Keratinocyte (primary cell): ENCODE data around the gene RNF152. TPM values are rescaled to one million over a fixed set of nuclear protein-coding genes. Genes with fewer than 3 reads are reported as not detected.

Experiments used
- DNase-seq: peaks from one replicate; pipeline ENCODE4 v3.0.0-alpha.2; 2011; ENCODE audit warnings: low read depth, missing footprints, low spot score
- FAIRE-seq: peaks from 2 replicates; lab custom pipeline; 2011; peaks lifted over from hg19 to GRCh38; lab: Jason Lieb, UNC
- H2AFZ ChIP-seq: 2 replicates; pipeline ENCODE4 v1.6.0; 2012; ENCODE audit warnings: low read length, control low read depth, inconsistent platforms; ENCODE audit not compliant: control insufficient read depth
- H3K27ac ChIP-seq: 2 replicates; pipeline ENCODE4 v1.5.1; 2011; ENCODE audit warnings: low read length; ENCODE audit not compliant: control insufficient read depth, insufficient read depth
- H3K27me3 ChIP-seq: 3 replicates; pipeline ENCODE4 v1.6.0; 2011; ENCODE audit warnings: low read length; ENCODE audit not compliant: control insufficient read depth, insufficient read depth; ENCODE audit errors: extremely low read depth
- H3K36me3 ChIP-seq, 2 experiments: 2 replicates in 1 of 2; 3 replicates in 1 of 2; pipeline ENCODE4 v1.5.1; 2011; ENCODE audit warnings: low read length in 2 of 2, mild to moderate bottlenecking in 1 of 2; ENCODE audit not compliant: control insufficient read depth in 2 of 2, insufficient read depth in 2 of 2; ENCODE audit errors: extremely low read depth in 1 of 2
- H3K4me1 ChIP-seq: 3 replicates; pipeline ENCODE4 v1.5.1; 2011; ENCODE audit warnings: low read length; ENCODE audit not compliant: control insufficient read depth, insufficient read depth; ENCODE audit errors: extremely low read depth
- H3K4me2 ChIP-seq: 3 replicates; pipeline ENCODE4 v1.6.0; 2011; ENCODE audit warnings: low read depth, low read length; ENCODE audit not compliant: control insufficient read depth, insufficient read depth; ENCODE audit errors: extremely low read depth
- H3K4me3 ChIP-seq, 3 experiments: fragments of 200-600 bp in 1 of 3; sonication (generic) in 1 of 3; 2 replicates in 2 of 3; 3 replicates in 1 of 3; pipeline ENCODE4 v1.5.1; 2011 to 2016; ENCODE audit warnings: low read length in 3 of 3, mild to moderate bottlenecking in 3 of 3, control low read depth in 2 of 3, inconsistent platforms in 1 of 3, low read depth in 1 of 3, mixed read lengths in 1 of 3, mixed run types in 1 of 3, moderate library complexity in 1 of 3; ENCODE audit not compliant: control insufficient read depth in 2 of 3, insufficient read depth in 2 of 3; ENCODE audit errors: extremely low read depth in 1 of 3
- H3K79me2 ChIP-seq: 2 replicates; pipeline ENCODE4 v1.6.0; 2012; ENCODE audit warnings: low read length; ENCODE audit not compliant: control insufficient read depth, insufficient read depth
- H3K9ac ChIP-seq: 3 replicates; pipeline ENCODE4 v1.6.0; 2011; ENCODE audit warnings: low read length; ENCODE audit not compliant: control insufficient read depth, insufficient read depth; ENCODE audit errors: extremely low read depth
- H3K9me1 ChIP-seq: 3 replicates; pipeline ENCODE4 v1.6.0; 2011; ENCODE audit warnings: low read length; ENCODE audit not compliant: control insufficient read depth, insufficient read depth; ENCODE audit errors: extremely low read depth
- H3K9me3 ChIP-seq: 2 replicates; pipeline ENCODE4 v1.5.1; 2012; ENCODE audit warnings: low read depth, low read length; ENCODE audit not compliant: control insufficient read depth
- H4K20me1 ChIP-seq: 3 replicates; pipeline ENCODE4 v1.6.0; 2011; ENCODE audit warnings: low read length; ENCODE audit not compliant: control insufficient read depth, insufficient read depth; ENCODE audit errors: extremely low read depth
- CTCF ChIP-seq, 3 experiments: IDR thresholded peaks in 1 of 3; conservative IDR thresholded peaks in 1 of 3; optimal IDR thresholded peaks in 1 of 3; 2 replicates in 2 of 3; 3 replicates in 1 of 3; pipeline versions ENCODE3 to v1.5.1; 2011; ENCODE audit warnings: low read length in 3 of 3, mild to moderate bottlenecking in 3 of 3, moderate library complexity in 2 of 3, control low read depth in 1 of 3, inconsistent platforms in 1 of 3; ENCODE audit not compliant: insufficient read depth in 2 of 3; ENCODE audit errors: extremely low read depth in 1 of 3
- EZH2 ChIP-seq: IDR thresholded peaks from one replicate; pipeline ENCODE4 v1.6.1; 2012; ENCODE audit warnings: inconsistent platforms, mild to moderate bottlenecking, low read length, moderate library complexity
- dilution Hi-C: fragments of 300-500 bp; cut with MboI; formaldehyde crosslinking; loops from one replicate; pipeline ENCODE4 v1.7.0; 2020; ENCODE audit warnings: low sequenced_read_pairs; ENCODE audit not compliant: extremely low pct_ligation_motif_present
- polyA minus RNA-seq, 3 experiments: library from RNA; depleted of rRNA, polyadenylated mRNA; stranded (reverse); fragments of >200 nt; gene quantifications; 1 replicate in 1 of 3; 2 replicates in 1 of 3; 3 replicates in 1 of 3; pipeline ENCODE4 v1.2.3, GENCODE V29; 2011
- polyA plus RNA-seq, 5 experiments: library from polyadenylated mRNA; depleted of rRNA in 3 of 5; stranded (reverse) in 3 of 5; stranded (forward) in 1 of 5; unstranded in 1 of 5; fragments of >200 nt; gene quantifications; 1 replicate in 1 of 5; 2 replicates in 3 of 5; 3 replicates in 1 of 5; pipeline versions ENCODE4 v1.2.1 to v1.2.3, GENCODE V29; 2011 to 2012; ENCODE audit warnings: missing spikeins in 2 of 5, low read depth in 1 of 5, low replicate concordance in 1 of 5

RNF152 gene, protein sequence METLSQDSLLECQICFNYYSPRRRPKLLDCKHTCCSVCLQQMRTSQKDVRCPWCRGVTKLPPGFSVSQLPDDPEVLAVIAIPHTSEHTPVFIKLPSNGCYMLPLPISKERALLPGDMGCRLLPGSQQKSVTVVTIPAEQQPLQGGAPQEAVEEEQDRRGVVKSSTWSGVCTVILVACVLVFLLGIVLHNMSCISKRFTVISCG
- polyA plus RNA-seq (10.1 to 29.9 TPM (median 12.6 TPM) in 3 replicates), polyA minus RNA-seq (52.0 to 245 TPM (median 102 TPM) in 3 replicates)
- polyA plus RNA-seq (2011; ENCODE audit: low read depth): 6.9 TPM
- 11.0 and 11.8 TPM in 2 replicates for polyA plus RNA-seq (2011; cell fraction: cytosol; rRNA removed)
- 29.0 TPM in 2 replicates for polyA plus RNA-seq (2011; cell fraction: nucleus; rRNA removed)
- polyA plus RNA-seq (2012; ENCODE audit: low replicate concordance): 9.4 and 11.9 TPM in 2 replicates
- polyA minus RNA-seq (2011; cell fraction: cytosol; rRNA and poly(A)+ RNA removed): 75.4 TPM
- polyA minus RNA-seq (2011; cell fraction: nucleus; rRNA and poly(A)+ RNA removed): 104 and 146 TPM in 2 replicates

DNA sequence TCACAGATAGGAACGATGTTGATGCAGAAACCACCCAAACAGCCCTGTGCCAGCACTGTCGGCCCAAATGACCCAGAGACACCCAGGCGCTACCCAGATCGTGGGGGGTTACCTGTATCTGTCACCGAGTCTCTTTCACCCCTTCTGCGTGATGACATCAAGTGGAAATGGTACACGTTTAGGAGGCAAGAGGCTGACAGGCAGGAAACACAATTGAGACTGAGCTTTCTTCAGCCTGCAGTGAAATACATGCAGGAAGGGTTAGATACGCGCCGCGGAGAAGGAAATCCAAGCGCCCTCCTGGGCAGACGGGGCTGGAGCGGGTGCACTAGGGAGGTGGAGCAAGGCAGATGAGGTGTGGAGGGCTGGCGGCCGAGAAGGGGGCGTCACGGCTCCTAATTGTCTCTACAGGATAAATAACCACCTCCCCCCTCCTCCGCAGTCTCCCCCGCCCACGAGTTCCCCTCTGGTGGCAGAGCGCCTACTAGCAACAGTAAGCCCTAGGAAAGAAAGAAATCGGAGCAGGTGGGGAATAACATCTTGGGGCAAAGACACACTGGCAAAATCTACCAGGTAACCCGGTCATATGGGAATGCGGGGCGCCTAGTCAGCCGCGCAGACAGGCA is at the start of gene RNF152:
Gene RNF152, minus strand, starts transcription at position 325 of the 626 bp plus-strand sequence. CDS start 76,544 bp downstream, outside the sequence.
- FAIRE-seq (no peak), DNase-seq (no peak)
- Histone ChIP-seq H4K20me1 (peaks cover 4% of the 10 kb centered on the region), H3K9me3 (no peaks in the 10 kb centered on the region), H2AFZ (peak within 1 kb of the TSS; percentile 33), H3K4me1 (peaks cover 32% of the 10 kb centered on the region), H3K4me2 (peak within 1 kb of the TSS; percentile 94), H3K9ac (peak within 1 kb of the TSS; percentile 80), H3K9me1 (peaks cover 2% of the 10 kb centered on the region), H3K4me3 (peak within 1 kb of the TSS; percentile 77 to 89 (median 89)), H3K79me2 (peaks cover 24% of the 10 kb centered on the region), H3K36me3 (peaks cover 7 to 13% of the 10 kb centered on the region in 2 experiments), H3K27me3 (no peaks in the 10 kb centered on the region), H3K27ac (peak within 1 kb of the TSS; percentile 48)
- TF ChIP-seq EZH2: no peak
- peak in 1 of 3 experiments; percentile 16 for TF ChIP-seq CTCF (optimal IDR thresholded peaks at IDR 0.05 in 1 of 3, IDR thresholded peaks at IDR 0.05 in 1 of 3, conservative IDR thresholded peaks at IDR 0.05 in 1 of 3; ENCODE audit: extremely low read depth in 1 of 3, insufficient read depth in 2 of 3, low read length in 3 of 3)
- dilution Hi-C loops: no loop called here

- Histone ChIP-seq H3K4me1 (peaks cover 13% of the 10 kb centered on the region), H3K9ac (no peak overlapping the region), H3K4me3 (no peak overlapping the region), H4K20me1 (no peaks in the 10 kb centered on the region), H3K36me3 (no peaks in the 10 kb centered on the region), H3K79me2 (no peaks in the 10 kb centered on the region), H3K27ac (no peak overlapping the region), H2AFZ (peak overlapping the region; percentile 59), H3K9me3 (peaks cover 4% of the 10 kb centered on the region), H3K9me1 (no peaks in the 10 kb centered on the region), H3K4me2 (no peak overlapping the region), H3K27me3 (no peaks in the 10 kb centered on the region)
- dilution Hi-C loops: no loop called here
- FAIRE-seq (peak; percentile 62), DNase-seq (no peak)
- TF ChIP-seq EZH2 (no peak), CTCF (optimal IDR thresholded peaks at IDR 0.05 in 1 of 3, IDR thresholded peaks at IDR 0.05 in 1 of 3, conservative IDR thresholded peaks at IDR 0.05 in 1 of 3; ENCODE audit: extremely low read depth in 1 of 3, insufficient read depth in 2 of 3, low read length in 3 of 3) (no peak)
These were observed 49.2 kb upstream of the RNF152 start for GRCh38 chr18:61941948-61942471.
